ENCODE results near the gene CGB5.

DNA sequence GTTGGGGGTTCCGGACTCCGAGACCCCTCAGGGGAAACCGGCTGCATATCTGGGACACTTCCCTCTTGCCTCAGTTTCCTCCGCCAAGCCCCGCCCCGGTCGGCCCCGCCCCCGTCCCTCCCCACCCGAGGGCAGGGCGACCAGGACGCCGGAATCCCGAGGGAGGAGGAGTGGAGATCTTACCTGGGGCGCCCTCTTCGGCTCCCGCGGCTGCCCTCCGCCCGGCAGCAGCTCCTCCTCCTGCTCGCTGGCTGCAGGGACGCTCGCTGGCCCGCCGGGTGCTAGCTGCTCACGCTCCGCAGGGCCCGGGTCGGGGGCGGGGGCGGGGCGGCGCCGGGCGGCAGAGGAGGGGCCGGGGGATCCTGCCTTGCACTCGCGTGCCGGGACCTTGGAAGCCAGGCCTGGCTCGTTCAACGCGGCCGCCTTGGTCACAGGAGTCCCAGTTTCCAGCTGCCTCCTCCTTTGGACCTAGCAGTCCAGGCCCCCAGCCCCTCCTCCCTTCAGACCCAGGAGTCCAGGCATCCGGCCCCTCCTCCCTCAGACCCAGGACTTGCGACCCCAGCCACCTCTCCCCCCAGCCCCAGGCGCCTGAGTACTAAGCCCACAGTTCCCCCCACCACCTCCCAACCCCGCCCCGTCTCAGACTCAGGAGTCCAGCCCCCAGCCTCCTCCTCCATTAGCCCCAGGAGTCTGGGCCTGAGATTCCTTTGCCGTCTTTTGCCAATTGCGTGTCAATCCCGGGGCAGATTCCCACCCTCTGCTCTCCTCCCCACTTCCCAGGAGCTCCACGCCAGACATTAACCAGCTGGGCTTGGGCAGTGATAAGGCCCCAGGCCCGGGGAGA lies 21.3 kb downstream of the CGB5 start, which contains the start of gene NTF4:
- TF ChIP-seq TAF1 (IDR thresholded peaks at IDR 0.05; ENCODE audit: low read depth) (no peak), YY1 (IDR thresholded peaks at IDR 0.05; ENCODE audit: low read depth) (no peak), EP300 (IDR thresholded peaks at IDR 0.05; ENCODE audit: borderline replicate concordance) (no peak), CEBPB (IDR thresholded peaks at IDR 0.05) (no peak), RAD21 (IDR thresholded peaks at IDR 0.05; ENCODE audit: low read depth) (no peak)
- TF ChIP-seq, protein P1, sequence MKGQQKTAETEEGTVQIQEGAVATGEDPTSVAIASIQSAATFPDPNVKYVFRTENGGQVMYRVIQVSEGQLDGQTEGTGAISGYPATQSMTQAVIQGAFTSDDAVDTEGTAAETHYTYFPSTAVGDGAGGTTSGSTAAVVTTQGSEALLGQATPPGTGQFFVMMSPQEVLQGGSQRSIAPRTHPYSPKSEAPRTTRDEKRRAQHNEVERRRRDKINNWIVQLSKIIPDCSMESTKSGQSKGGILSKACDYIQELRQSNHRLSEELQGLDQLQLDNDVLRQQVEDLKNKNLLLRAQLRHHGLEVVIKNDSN (IDR thresholded peaks at IDR 0.05), result no peak
